K562 (cell line): Measurements from ENCODE around the gene LETM1. TPM values are rescaled to one million over a fixed set of nuclear protein-coding genes. Genes with fewer than 3 reads are reported as not detected.

ENCODE experiments used
- ATF1 ChIP-seq, 2 experiments: fragments of 450-650 bp in 1 of 2; IDR thresholded peaks; 2 replicates each; pipeline ENCODE4 v1.6.1; 2016; ENCODE audit warnings: missing compliant biosample characterization in 1 of 2, missing genetic modification characterization in 1 of 2
- ETS1 ChIP-seq: conservative IDR thresholded peaks from 2 replicates; pipeline ENCODE4 v1.6.1; 2011; ENCODE audit warnings: low read depth, mild to moderate bottlenecking, low read length; ENCODE audit not compliant: control insufficient read depth
- FOXM1 ChIP-seq, 2 experiments: fragments of 450-650 bp in 1 of 2; sonication (generic) in 1 of 2; formaldehyde crosslinking in 1 of 2; IDR thresholded peaks; 2 replicates each; pipeline versions ENCODE4 v1.6.1 to v1.9.0; 2017 to 2022; ENCODE audit warnings: low read depth in 2 of 2, mild to moderate bottlenecking in 2 of 2, missing genetic modification reagents in 1 of 2, moderate library complexity in 1 of 2
- HINFP ChIP-seq: fragments of 450-650 bp; conservative IDR thresholded peaks from 2 replicates; pipeline ENCODE4 v1.6.1; 2016; ENCODE audit warnings: missing genetic modification characterization, low read depth, mild to moderate bottlenecking, control low read depth, missing compliant biosample characterization
- KAT7 ChIP-seq: sonication (generic); formaldehyde crosslinking; IDR thresholded peaks from 2 replicates; pipeline ENCODE4 v1.8.0; 2022; ENCODE audit warnings: missing genetic modification reagents, mild to moderate bottlenecking, borderline replicate concordance
- MGA ChIP-seq: fragments of 450-650 bp; IDR thresholded peaks from 2 replicates; pipeline ENCODE4 v1.6.1; 2016; ENCODE audit warnings: mild to moderate bottlenecking, moderate library complexity
- MTA1 ChIP-seq: fragments of 450-650 bp; IDR thresholded peaks from 2 replicates; pipeline ENCODE4 v1.6.1; 2017; ENCODE audit warnings: borderline replicate concordance
- PML ChIP-seq: IDR thresholded peaks from 2 replicates; pipeline ENCODE4 v1.6.1; 2012; ENCODE audit warnings: low read length, inconsistent platforms
- POU5F1 ChIP-seq: fragments of 150-350 bp; IDR thresholded peaks from 2 replicates; pipeline ENCODE4 v1.6.1; 2014; ENCODE audit warnings: borderline replicate concordance, low read length, low read depth, mild to moderate bottlenecking; ENCODE audit not compliant: partially characterized antibody
- SMC3 ChIP-seq: conservative IDR thresholded peaks from 2 replicates; pipeline ENCODE4 v1.6.1; 2011; ENCODE audit warnings: low read depth, low read length, improper control_type of control experiment; ENCODE audit not compliant: insufficient read depth
- XRCC5 ChIP-seq: fragments of 200-400 bp; formaldehyde crosslinking; IDR thresholded peaks from 2 replicates; pipeline ENCODE4 v1.6.1; 2017; ENCODE audit warnings: low read depth, mild to moderate bottlenecking, low read length
- polyA plus RNA-seq, 8 experiments: library from polyadenylated mRNA; depleted of rRNA in 4 of 8; stranded (reverse) in 5 of 8; unstranded in 3 of 8; fragments of >200 nt; fragmentation: Nextera tagmentation in 2 of 8; fragmentation: Illumina TruSeq in 1 of 8; extraction: Ambion mirVana in 2 of 8; extraction: Trizol in 1 of 8; gene quantifications; 2 replicates each; pipeline versions ENCODE4 v1.2.1 to v1.2.3, GENCODE V29; 2011 to 2014; ENCODE audit warnings: inconsistent platforms in 1 of 8, missing spikeins in 1 of 8
- total RNA-seq, 7 experiments: library from RNA; depleted of rRNA in 6 of 7; stranded (reverse); fragments of >200 nt in 6 of 7; fragmentation: Illumina TruSeq in 2 of 7; extraction: Trizol in 2 of 7; gene quantifications; 2 replicates each; pipeline versions ENCODE4 v1.2.1 to v1.2.3, GENCODE V29; 2011 to 2021; ENCODE audit warnings: low replicate concordance in 1 of 7

Gene LETM1
- total and polyA plus RNA-seq, 9 of the 15 experiments (the other 6 are each of a cell fraction or from before 2014, with no cell fraction given), result 3.9 to 109 (median 35.0) TPM

GRCh38 chr4:1856071-1856942 lies at the start of gene LETM1 (continued):
- peak; percentile 81 for TF ChIP-seq MGA
- peak; percentile 60 for TF ChIP-seq ATF1 (CRISPR knock-in tag; IDR thresholded peaks at IDR 0.05)
- peak; percentile 81 for TF ChIP-seq ATF1 (tag; IDR thresholded peaks at IDR 0.05)
- no peak for TF ChIP-seq FOXM1 (IDR thresholded peaks at IDR 0.05; ENCODE audit: low read depth)
- TF ChIP-seq FOXM1 (CRISPR knock-in tag; IDR thresholded peaks at IDR 0.05; ENCODE audit: low read depth), result no peak; the same call in 1 of the 2 replicates
- TF ChIP-seq ETS1, result peak; percentile 99
- TF ChIP-seq POU5F1, result peak; percentile 26
- TF ChIP-seq HINFP, result peak; percentile 71; the same call in 1 of the 2 replicates
- TF ChIP-seq KAT7 (CRISPR knock-in tag), result peak; percentile 94; the same call in 1 of the 2 replicates
- TF ChIP-seq MTA1, result peak; percentile 81
- no peak for TF ChIP-seq SMC3
- TF ChIP-seq PML, result peak; percentile 78
- TF ChIP-seq XRCC5, result no peak
